Naive thymus-derived CD4-positive, alpha-beta T cell (primary cell): ENCODE measurements around the gene IQGAP1. TPM values are rescaled to one million over a fixed set of nuclear protein-coding genes. Genes with fewer than 3 reads are reported as not detected.

Source experiments
- ATAC-seq: fragments of 150-1000 bp; cut with Tn5 transposase; 2 replicates; pipeline ENCODE4 v1.10.0; 2021; ENCODE audit warnings: mild to moderate bottlenecking, moderate library complexity
- CTCF ChIA-PET: fragments of 350-600 bp; sonication (Branson Sonifier 250); formaldehyde crosslinking; loops from one replicate; lab custom pipeline; 2021; ENCODE audit warnings: antibody characterized with exemption; lab: Charles Lee
- POLR2A ChIA-PET: fragments of 350-600 bp; sonication (Branson Sonifier 250); formaldehyde crosslinking; loops from one replicate; lab custom pipeline; 2021; ENCODE audit warnings: antibody characterized with exemption, inconsistent platforms; lab: Charles Lee
- DNase-seq, 9 donors: peaks; one replicate each; pipeline versions ENCODE4 v3.0.0 to v3.0.0-alpha.2; 2020 to 2022; ENCODE audit warnings: mixed read lengths in 1 of 9
- H3K27ac ChIP-seq: one replicate; pipeline ENCODE4 v1.7.0; 2013; ENCODE audit warnings: mild to moderate bottlenecking, low read depth, low read length, moderate library complexity
- H3K27me3 ChIP-seq, 2 donors: one replicate each; pipeline ENCODE4 v1.7.0; 2013; ENCODE audit warnings: low read length in 2 of 2, mild to moderate bottlenecking in 2 of 2, moderate library complexity in 2 of 2; ENCODE audit not compliant: control insufficient read depth in 2 of 2, insufficient read depth in 2 of 2
- H3K36me3 ChIP-seq, 3 experiments: 1 replicate in 2 of 3; 2 replicates in 1 of 3; pipeline ENCODE4 v1.7.0; 2013; ENCODE audit warnings: low read length in 3 of 3, mild to moderate bottlenecking in 3 of 3, moderate library complexity in 1 of 3; ENCODE audit not compliant: insufficient read depth in 3 of 3, control insufficient read depth in 2 of 3
- H3K4me1 ChIP-seq, 2 donors: one replicate each; pipeline ENCODE4 v1.7.0; 2013; ENCODE audit warnings: low read length in 2 of 2, mild to moderate bottlenecking in 2 of 2, moderate library complexity in 1 of 2; ENCODE audit not compliant: control insufficient read depth in 2 of 2, insufficient read depth in 2 of 2
- H3K4me3 ChIP-seq: 2 replicates; pipeline ENCODE4 v1.7.0; 2013; ENCODE audit warnings: mild to moderate bottlenecking, low read length
- H3K9me3 ChIP-seq, 3 experiments: 1 replicate in 2 of 3; 2 replicates in 1 of 3; pipeline ENCODE4 v1.7.0; 2013; ENCODE audit warnings: low read length in 3 of 3; ENCODE audit not compliant: control insufficient read depth in 2 of 3
- H3K27ac Mint-ChIP-seq, 9 donors: one replicate each; pipeline ENCODE4 v1.8.0; 2020 to 2022; ENCODE audit warnings: mixed read lengths in 9 of 9, mild to moderate bottlenecking in 8 of 9, moderate library complexity in 5 of 9, inconsistent platforms in 2 of 9
- H3K27me3 Mint-ChIP-seq, 5 donors: one replicate each; pipeline ENCODE4 v1.8.0; 2021 to 2022; ENCODE audit warnings: mixed read lengths in 5 of 5, mild to moderate bottlenecking in 1 of 5
- H3K36me3 Mint-ChIP-seq, 5 donors: one replicate each; pipeline ENCODE4 v1.8.0; 2020 to 2022; ENCODE audit warnings: mixed read lengths in 5 of 5, mild to moderate bottlenecking in 3 of 5, inconsistent platforms in 1 of 5
- H3K4me1 Mint-ChIP-seq, 7 donors: one replicate each; pipeline ENCODE4 v1.8.0; 2020 to 2022; ENCODE audit warnings: mixed read lengths in 7 of 7, mild to moderate bottlenecking in 3 of 7, inconsistent platforms in 1 of 7
- H3K4me3 Mint-ChIP-seq, 10 donors: one replicate each; pipeline ENCODE4 v1.8.0; 2020 to 2022; ENCODE audit warnings: mild to moderate bottlenecking in 10 of 10, mixed read lengths in 10 of 10, moderate library complexity in 6 of 10, inconsistent platforms in 2 of 10
- H3K9me3 Mint-ChIP-seq, 11 donors: one replicate each; pipeline ENCODE4 v1.8.0; 2020 to 2022; ENCODE audit warnings: mixed read lengths in 11 of 11, mild to moderate bottlenecking in 4 of 11, inconsistent platforms in 1 of 11, moderate library complexity in 1 of 11
- intact Hi-C, 2 donors: fragments of 100-400 bp; cut with micrococcal nuclease; formaldehyde crosslinking; loops; one replicate each; pipeline ENCODE4 v1.15.1; 2023
- polyA plus RNA-seq, 2 donors: library from polyadenylated mRNA; unstranded; fragments of 300-500 nt; fragmentation: Illumina TruSeq; gene quantifications; one replicate each; pipeline ENCODE4 v1.2.3, GENCODE V29; 2021
- total RNA-seq, 6 experiments: library from RNA in 5 of 6; stranded (reverse) in 5 of 6; gene quantifications; 1 replicate in 5 of 6; 2 replicates in 1 of 6; pipeline ENCODE4 v1.2.3 and lab custom pipeline; 2021 to 2026

The IQGAP1 gene
- total and polyA plus RNA-seq, 7 experiments from 2014 or later = 73.9 to 263 (median 90.3) TPM

DNA sequence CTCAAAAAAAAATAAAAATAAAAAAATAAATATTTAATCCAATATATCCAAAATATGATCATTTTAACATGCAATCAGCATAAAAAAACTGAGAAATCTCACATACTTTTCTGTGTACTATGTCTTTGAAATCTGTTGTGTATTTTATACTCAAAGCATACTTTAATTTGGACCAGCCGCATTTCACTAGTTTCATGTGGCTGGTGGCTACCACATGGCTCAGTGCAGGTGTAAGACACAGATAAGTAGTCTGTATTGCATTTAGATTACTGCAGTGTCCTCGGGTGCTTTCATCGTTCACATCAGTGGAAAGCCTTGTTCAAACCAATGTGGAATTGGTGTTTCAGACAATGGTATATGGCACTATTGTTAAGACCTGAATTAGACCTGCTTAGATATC, 152.7 kb downstream of the IQGAP1 start:
- ChIA-PET CTCF (interaction anchor here (1.4 to 1.7 kb wide), 2 partner anchors 10 to 21 kb away, joined by 4 to 11 read pairs; no protein-coding TSS in a partner anchor), POLR2A (interaction anchor here (0.7 to 2.9 kb wide), 4 partner anchors 10 to 45 kb away, joined by 3 to 21 read pairs (median 8); no protein-coding TSS in a partner anchor)
- H3K27ac Mint-ChIP-seq = peak overlapping the region; percentile 61 to 99 (median 87)

DNA sequence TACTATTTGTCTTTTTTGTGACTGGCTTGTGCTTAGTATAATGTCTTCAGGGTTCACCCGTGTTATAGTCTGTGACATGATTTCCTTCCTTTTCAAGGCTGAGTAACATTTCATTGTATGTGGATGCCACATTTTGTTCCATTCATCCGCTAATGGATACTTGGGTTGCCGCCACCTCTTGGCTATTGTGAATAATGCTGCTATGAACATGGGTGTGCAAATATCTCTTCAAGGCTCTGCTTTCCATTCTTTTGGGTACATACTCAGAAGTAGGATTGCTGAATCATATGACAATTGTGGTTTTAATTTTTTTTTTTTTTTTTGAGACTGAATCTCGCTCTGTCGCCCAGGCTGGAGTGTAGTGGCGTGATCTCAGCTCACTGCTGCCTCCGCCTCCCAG, 157.1 kb downstream of the IQGAP1 start:
- Histone ChIP-seq H3K36me3 (peaks cover 0 to 5% (median 0%) of the 10 kb centered on the region in 3 experiments), H3K27me3 (no peaks in the 10 kb centered on the region), H3K4me1 (peaks cover 0 to 52% of the 10 kb centered on the region in 2 donors), H3K9me3 (no peaks in the 10 kb centered on the region), H3K27ac (no peak overlapping the region), H3K4me3 (no peak overlapping the region)
- H3K27ac Mint-ChIP-seq = peak overlapping the region in 8 of 9 donors; percentile 13 to 94 (median 72)
- peaks cover 35 to 85% (median 76%) of the 10 kb centered on the region in 7 donors for H3K4me1 Mint-ChIP-seq
- H3K4me3 Mint-ChIP-seq = peak overlapping the region in 5 of 10 donors; percentile 0 to 59 (median 37)
- CTCF ChIA-PET = no interaction called here
- H3K27me3 Mint-ChIP-seq = no peaks in the 10 kb centered on the region
- peaks cover 7 to 37% (median 23%) of the 10 kb centered on the region in 5 donors for H3K36me3 Mint-ChIP-seq
- intact Hi-C loops = loop anchor here in 1 of 2 donors (2.0 kb wide), 1 partner anchor 14 kb away; no protein-coding TSS in a partner anchor
- POLR2A ChIA-PET = interaction anchor here (1.4 kb wide), 1 partner anchor 14 kb away, joined by 7 read pairs; no protein-coding TSS in a partner anchor
- H3K9me3 Mint-ChIP-seq = no peaks in the 10 kb centered on the region
- DNase-seq (peak in 1 of 9 donors; percentile 24), ATAC-seq (no peak)

More for the DNA sequence above, 152.7 kb downstream of the IQGAP1 start:
- Mint-ChIP-seq H3K4me3 (peak overlapping the region; percentile 44 to 86 (median 58)), H3K27me3 (no peaks in the 10 kb centered on the region), H3K9me3 (peaks cover 0 to 4% (median 0%) of the 10 kb centered on the region in 11 donors), H3K4me1 (peaks cover 44 to 93% (median 84%) of the 10 kb centered on the region in 7 donors), H3K36me3 (peaks cover 7 to 52% (median 21%) of the 10 kb centered on the region in 5 donors)
- no peaks in the 10 kb centered on the region for H3K27me3 ChIP-seq
- no peak for ATAC-seq
- no peaks in the 10 kb centered on the region for H3K9me3 ChIP-seq
- peak overlapping the region; percentile 83 for H3K27ac ChIP-seq
- peaks cover 0 to 5% (median 0%) of the 10 kb centered on the region in 3 experiments for H3K36me3 ChIP-seq
- intact Hi-C loops = no loop called here
- no peak for DNase-seq
- H3K4me3 ChIP-seq = no peak overlapping the region
- H3K4me1 ChIP-seq = peaks cover 7 to 62% of the 10 kb centered on the region in 2 donors

DNA sequence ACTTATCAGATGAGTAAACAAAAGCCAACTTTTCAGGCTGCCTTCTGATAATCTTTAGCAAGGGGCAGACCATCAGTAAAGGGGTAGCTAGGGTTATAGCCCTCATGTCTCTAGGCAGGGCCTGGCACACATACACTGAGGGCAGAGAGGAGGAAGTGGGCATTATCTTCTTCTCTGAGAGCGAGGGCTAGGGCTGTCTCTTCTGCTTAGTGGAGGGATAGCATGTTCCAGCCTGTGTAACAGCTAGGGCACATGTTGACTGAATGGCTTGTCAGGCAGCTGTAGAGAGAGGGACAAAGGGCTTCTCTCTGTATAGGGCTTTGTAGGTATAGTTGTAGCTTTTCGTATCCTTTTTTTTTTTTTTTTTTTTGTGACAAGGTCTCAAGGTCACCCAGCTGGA, 159.5 kb downstream of the IQGAP1 start:
- no peak overlapping the region for H3K4me3 ChIP-seq
- peak overlapping the region in 9 of 10 donors; percentile 12 to 70 (median 47) for H3K4me3 Mint-ChIP-seq
- H3K27me3 Mint-ChIP-seq = no peaks in the 10 kb centered on the region
- peaks cover 0 to 18% (median 7%) of the 10 kb centered on the region in 3 experiments for H3K36me3 ChIP-seq
- H3K27ac ChIP-seq = peak overlapping the region; percentile 36
- ChIA-PET POLR2A (interaction anchor here (0.6 to 1.5 kb wide), 3 partner anchors 18 to 37 kb away, joined by 3 to 5 read pairs (median 5); partner anchors contain the start of gene CRTC3), CTCF (interaction anchor here (0.6 kb wide), 1 partner anchor 355 kb away, joined by 3 read pairs; the partner anchor contains the start of gene MAN2A2)
- peaks cover 11 to 36% (median 26%) of the 10 kb centered on the region in 5 donors for H3K36me3 Mint-ChIP-seq
- H3K27ac Mint-ChIP-seq = peak overlapping the region; percentile 62 to 94 (median 85)
- no peaks in the 10 kb centered on the region for H3K27me3 ChIP-seq
- no peaks in the 10 kb centered on the region for H3K9me3 Mint-ChIP-seq
- DNase-seq (peak in 1 of 9 donors; percentile 10), ATAC-seq (peak; percentile 71)
- peaks cover 0 to 51% of the 10 kb centered on the region in 2 donors for H3K4me1 ChIP-seq
- intact Hi-C loops = no loop called here
- H3K9me3 ChIP-seq = no peaks in the 10 kb centered on the region
- peaks cover 50 to 89% (median 77%) of the 10 kb centered on the region in 7 donors for H3K4me1 Mint-ChIP-seq

DNA sequence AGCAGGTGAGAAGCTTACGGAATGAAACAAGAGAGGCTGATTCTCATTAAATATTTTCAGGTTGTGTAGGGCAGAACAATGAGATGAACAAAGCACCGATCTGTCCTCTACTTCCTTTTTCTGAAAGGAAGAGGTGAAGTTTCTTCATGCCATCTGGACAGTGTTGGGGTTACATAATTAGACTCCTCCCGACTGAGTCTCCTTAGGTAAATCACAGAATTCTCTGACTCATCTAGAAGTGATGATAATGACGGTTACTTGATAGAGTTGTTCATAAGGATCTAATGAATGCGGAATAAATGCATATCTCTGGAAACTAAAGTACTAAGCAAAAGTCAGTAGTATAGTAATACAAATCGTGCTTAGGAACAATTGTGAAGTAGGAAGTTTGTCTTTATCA, 162.9 kb downstream of the IQGAP1 start:
- CTCF ChIA-PET = interaction anchor here (1.2 kb wide), 1 partner anchor 13 kb away, joined by 3 read pairs; no protein-coding TSS in a partner anchor
- Mint-ChIP-seq H3K4me1 (peaks cover 44 to 80% (median 76%) of the 10 kb centered on the region in 7 donors), H3K27me3 (no peaks in the 10 kb centered on the region), H3K27ac (peak overlapping the region in 6 of 9 donors; percentile 20 to 76 (median 64)), H3K9me3 (no peaks in the 10 kb centered on the region), H3K4me3 (peak overlapping the region in 3 of 10 donors; percentile 23 to 56 (median 36)), H3K36me3 (peaks cover 8 to 29% (median 24%) of the 10 kb centered on the region in 5 donors)
- intact Hi-C loops = no loop called here
- DNase-seq (no peak), ATAC-seq (peak; percentile 74)
- POLR2A ChIA-PET = interaction anchor here (0.5 to 0.8 kb wide), 3 partner anchors 76 to 232 kb away, joined by 3 read pairs; no protein-coding TSS in a partner anchor
- no peak overlapping the region for H3K27ac ChIP-seq
- no peaks in the 10 kb centered on the region for H3K27me3 ChIP-seq
- peaks cover 0 to 37% of the 10 kb centered on the region in 2 donors for H3K4me1 ChIP-seq
- H3K9me3 ChIP-seq = no peaks in the 10 kb centered on the region
- no peak overlapping the region for H3K4me3 ChIP-seq
- peaks cover 0 to 30% (median 7%) of the 10 kb centered on the region in 3 experiments for H3K36me3 ChIP-seq

Other genes starting within 250 kb of the IQGAP1 start
- 10 to 100 TPM; 15.9 to 31.0 (median 20.7) TPM for gene SEMA4B, start 186.9 kb upstream of the IQGAP1 start, total RNA-seq
- gene SEMA4B, start 186.9 kb upstream of the IQGAP1 start, polyA plus RNA-seq = 10 to 100 TPM in 1 of 2 donors, 1 to 10 TPM in 1; 5.6 to 11.0 TPM
- 100 to 1,000 TPM in 3 of 5 experiments, 10 to 100 TPM in 2; 76.8 to 149 (median 127) TPM for gene CIB1, start 154.3 kb upstream of the IQGAP1 start, total RNA-seq
- gene CIB1, start 154.3 kb upstream of the IQGAP1 start, polyA plus RNA-seq = 100 to 1,000 TPM; 224 to 229 TPM
- 10 to 100 TPM in 4 of 5 experiments, 1 to 10 TPM in 1; 7.3 to 16.3 (median 14.9) TPM for gene GDPGP1, start 154.0 kb upstream of the IQGAP1 start, total RNA-seq
- 1 to 10 TPM in 1 of 2 donors, under 1 TPM in 1; 0.61 to 1.2 TPM for gene GDPGP1, start 154.0 kb upstream of the IQGAP1 start, polyA plus RNA-seq
- gene TTLL13, start 138.7 kb upstream of the IQGAP1 start, total RNA-seq = 1 to 10 TPM in 1 of 5 experiments, under 1 TPM in 3, not detected in 1; 0.40 to 1.8 (median 0.63) TPM
- gene TTLL13, start 138.7 kb upstream of the IQGAP1 start, polyA plus RNA-seq = not detected
- gene NGRN, start 122.6 kb upstream of the IQGAP1 start, total RNA-seq = 10 to 100 TPM; 34.1 to 51.5 (median 48.4) TPM
- 10 to 100 TPM; 29.7 to 48.5 TPM for gene NGRN, start 122.6 kb upstream of the IQGAP1 start, polyA plus RNA-seq
- 1 to 10 TPM in 3 of 5 experiments, under 1 TPM in 2; 0.22 to 2.0 (median 1.5) TPM for gene ZNF774, start 36.0 kb upstream of the IQGAP1 start, total RNA-seq
- gene ZNF774, start 36.0 kb upstream of the IQGAP1 start, polyA plus RNA-seq = under 1 TPM; 0.08 to 0.16 TPM
- 100 to 1,000 TPM; 104 to 132 (median 109) TPM for gene CRTC3, start 141.7 kb downstream of the IQGAP1 start, total RNA-seq
- gene CRTC3, start 141.7 kb downstream of the IQGAP1 start, polyA plus RNA-seq = 10 to 100 TPM; 40.5 to 70.2 TPM